K562 (cell line): ENCODE measurements around the gene CEP131. TPM values are rescaled to one million over a fixed set of nuclear protein-coding genes. Genes with fewer than 3 reads are reported as not detected.

ENCODE experiments used
- ATAC-seq: fragments of 200-7000 bp; cut with Tn5 transposase; 3 replicates; pipeline ENCODE4 v1.9.1; 2020; ENCODE audit warnings: moderate library complexity
- BruUV-seq: library from RNA; stranded (reverse); fragments of 400-500 nt; replicated peaks from 2 replicates; lab custom pipeline; 2021; lab: Mats Ljungman, UMichigan
- CTCF ChIA-PET: fragments of 300-600 bp; formaldehyde crosslinking; extraction: SDS; loops from one replicate; lab custom pipeline; 2021; ENCODE audit warnings: low intra/inter-chr PET ratio; lab: Yijun Ruan, JAX
- POLR2A ChIA-PET: fragments of 300-600, 350-650 bp; sonication (Branson Sonifier 250); formaldehyde crosslinking; extraction: SDS; loops from one replicate; lab custom pipeline; 2021; ENCODE audit warnings: antibody characterized with exemption, inconsistent platforms; lab: Yijun Ruan, JAX
- DNase-seq, 4 experiments: peaks; one replicate each; pipeline versions ENCODE4 v3.0.0 to v3.0.0-alpha.2; 2011 to 2018; ENCODE audit warnings: low spot score in 3 of 4, mixed read lengths in 3 of 4; ENCODE audit errors: extremely low read depth in 1 of 4
- FAIRE-seq: peaks from 2 replicates; lab custom pipeline; 2011; peaks lifted over from hg19 to GRCh38; lab: Jason Lieb, UNC
- H2AFZ ChIP-seq: 2 replicates; pipeline ENCODE4 v1.6.0; 2011; ENCODE audit warnings: low read depth, low read length, control low read depth, inconsistent platforms
- H3K27ac ChIP-seq: fragments of 200-600 bp; 3 replicates; pipeline ENCODE4 v1.8.0; 2011; ENCODE audit warnings: low read depth, mild to moderate bottlenecking, control low read depth, inconsistent platforms, low read length, moderate library complexity, mixed read lengths; ENCODE audit errors: extremely low read depth
- H3K27me3 ChIP-seq, 2 experiments: fragments of 300-600 bp in 1 of 2; 2 replicates in 1 of 2; 3 replicates in 1 of 2; pipeline versions ENCODE4 v1.6.0 to v1.8.0; 2011; ENCODE audit warnings: inconsistent platforms in 2 of 2, low read length in 2 of 2, mild to moderate bottlenecking in 1 of 2, mixed read lengths in 1 of 2, moderate library complexity in 1 of 2; ENCODE audit not compliant: control insufficient read depth in 2 of 2, insufficient read depth in 2 of 2
- H3K36me3 ChIP-seq: fragments of 300-600 bp; 3 replicates; pipeline ENCODE4 v1.8.0; 2011; ENCODE audit warnings: mild to moderate bottlenecking, low read length, inconsistent platforms; ENCODE audit not compliant: control insufficient read depth, insufficient read depth
- H3K4me1 ChIP-seq, 2 experiments: fragments of 200-600 bp in 1 of 2; replicated peaks in 1 of 2; 2 replicates in 1 of 2; 3 replicates in 1 of 2; pipeline versions ENCODE4 v1.5.1 to v1.8.0; 2011; ENCODE audit warnings: inconsistent platforms in 2 of 2, low read length in 2 of 2, mild to moderate bottlenecking in 1 of 2, mixed read lengths in 1 of 2, moderate library complexity in 1 of 2; ENCODE audit not compliant: control insufficient read depth in 2 of 2, insufficient read depth in 2 of 2
- H3K4me2 ChIP-seq: 2 replicates; pipeline ENCODE4 v1.6.1; 2011; ENCODE audit warnings: low read length, control low read depth, inconsistent platforms, mixed read lengths; ENCODE audit not compliant: insufficient read depth
- H3K4me3 ChIP-seq: fragments of 200-600 bp; sonication (generic), shearing (Covaris generic); 2 replicates; pipeline ENCODE4 v1.5.1; 2016; ENCODE audit warnings: control low read depth, inconsistent platforms
- H3K79me2 ChIP-seq: fragments of 200-600 bp; 3 replicates; pipeline ENCODE4 v1.8.0; 2011; ENCODE audit warnings: low read length, inconsistent platforms; ENCODE audit not compliant: control insufficient read depth, insufficient read depth
- H3K9ac ChIP-seq, 2 experiments: 2 replicates each; pipeline versions ENCODE4 v1.6.0 to v1.6.1; 2011; ENCODE audit warnings: low read depth in 2 of 2, low read length in 2 of 2, control low read depth in 1 of 2, inconsistent platforms in 1 of 2, mild to moderate bottlenecking in 1 of 2, mixed read lengths in 1 of 2; ENCODE audit not compliant: insufficient read depth in 1 of 2
- H3K9me1 ChIP-seq: one replicate; pipeline ENCODE4 v1.6.0; 2011; ENCODE audit warnings: inconsistent platforms, mild to moderate bottlenecking, low read length, moderate library complexity; ENCODE audit not compliant: control insufficient read depth, insufficient read depth
- H3K9me3 ChIP-seq: replicated peaks from 2 replicates; pipeline ENCODE4 v1.5.1; 2011; ENCODE audit warnings: low read depth, low read length, inconsistent platforms; ENCODE audit not compliant: control insufficient read depth, insufficient read depth
- H4K20me1 ChIP-seq: replicated peaks from 2 replicates; pipeline ENCODE4 v1.6.1; 2011; ENCODE audit warnings: low read length, inconsistent platforms, mixed read lengths; ENCODE audit not compliant: control insufficient read depth, insufficient read depth
- CXXC5 ChIP-seq: fragments of 250-450 bp; sonication (Bioruptor Pico); IDR thresholded peaks from 2 replicates; pipeline ENCODE4 v1.8.0; 2022; ENCODE audit warnings: inconsistent platforms, mild to moderate bottlenecking, moderate library complexity
- ESRRA ChIP-seq: fragments of 450-650 bp; IDR thresholded peaks from 2 replicates; pipeline ENCODE4 v1.6.1; 2014; ENCODE audit warnings: low read depth, mild to moderate bottlenecking, moderate library complexity, borderline replicate concordance
- ZNF347 ChIP-seq: fragments of 450-650 bp; formaldehyde crosslinking; IDR thresholded peaks from 2 replicates; pipeline ENCODE4 v1.4.0; 2020; ENCODE audit warnings: low read depth, mild to moderate bottlenecking, moderate library complexity
- ZNF695 ChIP-seq: fragments of 450-650 bp; formaldehyde crosslinking; IDR thresholded peaks from 2 replicates; pipeline ENCODE4 v1.4.0; 2020; ENCODE audit warnings: mild to moderate bottlenecking, moderate library complexity
- WGBS: fragments of 100-300 bp; shearing (Covaris generic); methylation state at CpG from one replicate; pipeline ENCODE4 v1.1.6; 2016; ENCODE audit warnings: low coverage, mixed read lengths; ENCODE audit not compliant: insufficient coverage; ENCODE audit errors: missing lambda C conversion rate; 5-methylcytosine and 5-hydroxymethylcytosine counted together
- in situ Hi-C: fragments of 300-500 bp; cut with MboI; formaldehyde crosslinking; loops from 4 replicates; pipeline ENCODE4 v1.15.0; 2018; ENCODE audit warnings: inconsistent platforms, mixed read lengths
- intact Hi-C: fragments of 100-400 bp; cut with micrococcal nuclease; formaldehyde crosslinking; loops from 2 replicates; pipeline ENCODE4 v1.14.2; 2022
- polyA plus RNA-seq, 8 experiments: library from polyadenylated mRNA; depleted of rRNA in 4 of 8; stranded (reverse) in 5 of 8; unstranded in 3 of 8; fragments of >200 nt; fragmentation: Nextera tagmentation in 2 of 8; fragmentation: Illumina TruSeq in 1 of 8; extraction: Ambion mirVana in 2 of 8; extraction: Trizol in 1 of 8; gene quantifications; 2 replicates each; pipeline versions ENCODE4 v1.2.1 to v1.2.3, GENCODE V29; 2011 to 2014; ENCODE audit warnings: inconsistent platforms in 1 of 8, missing spikeins in 1 of 8
- total RNA-seq, 7 experiments: library from RNA; depleted of rRNA in 6 of 7; stranded (reverse); fragments of >200 nt in 6 of 7; fragmentation: Illumina TruSeq in 2 of 7; extraction: Trizol in 2 of 7; gene quantifications; 2 replicates each; pipeline versions ENCODE4 v1.2.1 to v1.2.3, GENCODE V29; 2011 to 2021; ENCODE audit warnings: low replicate concordance in 1 of 7
- TF ChIP-seq, protein P1 (sequence below): fragments of 450-650 bp; IDR thresholded peaks from 2 replicates; pipeline ENCODE4 v1.6.1; 2016; ENCODE audit warnings: low read depth
- TF ChIP-seq, protein P2 (sequence below): fragments of 450-650 bp; formaldehyde crosslinking; IDR thresholded peaks from 2 replicates; pipeline ENCODE4 v1.4.0; 2020; ENCODE audit warnings: mild to moderate bottlenecking, moderate library complexity

Gene CEP131
- total and polyA plus RNA-seq, 9 of the 15 experiments (the other 6 are each of a cell fraction or from before 2014, with no cell fraction given) = 0.24 to 21.2 (median 2.3) TPM

DNA sequence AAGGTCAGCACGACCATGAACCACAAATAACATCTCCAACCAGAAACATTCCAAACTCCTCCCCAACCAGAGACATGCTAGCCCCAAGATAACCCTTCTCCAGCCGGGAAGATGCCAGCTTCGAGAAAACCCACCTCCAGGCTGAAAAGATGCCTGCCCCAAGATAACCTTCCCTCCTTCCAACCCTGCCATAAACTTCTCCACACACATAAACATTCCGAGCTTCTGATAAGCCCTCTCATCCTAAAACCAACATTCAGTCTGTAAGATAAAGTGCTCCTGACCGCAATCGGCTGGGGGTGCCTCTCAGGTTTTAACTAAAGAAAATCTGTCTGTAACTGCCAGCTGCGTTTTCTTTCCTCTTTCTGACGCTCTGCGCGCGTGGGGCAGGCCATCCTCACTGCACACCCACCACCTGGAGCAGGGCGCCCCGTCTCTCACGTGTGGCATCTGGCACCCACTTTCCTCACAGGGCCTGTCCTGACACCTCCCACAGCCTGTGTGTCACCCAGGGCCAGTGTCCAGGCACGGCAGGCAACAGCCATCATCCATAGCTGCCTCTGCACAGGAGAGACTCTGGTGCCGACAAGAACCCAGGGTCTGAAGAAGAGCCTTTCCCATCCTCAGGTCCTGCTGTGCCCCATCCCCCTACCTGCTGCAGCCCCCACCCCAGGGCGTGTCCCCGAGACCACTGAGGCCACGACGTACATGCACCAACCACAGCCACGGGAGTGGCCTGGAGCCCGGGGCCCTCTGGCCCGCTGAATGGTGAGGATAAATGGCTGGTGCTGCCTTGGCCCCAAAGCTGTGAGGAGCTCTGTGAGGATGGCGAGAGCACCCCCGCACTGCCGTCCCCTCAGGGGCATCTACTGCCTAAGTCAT, 12.4 kb upstream of the CEP131 start:
- H3K9me1 ChIP-seq = peaks cover 9% of the 10 kb centered on the region
- H3K4me3 ChIP-seq = no peak overlapping the region
- no TSS peak for BruUV-seq
- no peaks in the 10 kb centered on the region for H3K9me3 ChIP-seq
- H3K9ac ChIP-seq = peak overlapping the region in 1 of 2 experiments; percentile 76; a peak in 2 of 4 replicates
- FAIRE-seq = peak; percentile 96
- peaks cover 20% of the 10 kb centered on the region for H3K79me2 ChIP-seq
- no peak for ATAC-seq
- peaks cover 21% of the 10 kb centered on the region; the same call in 2 of the 3 replicates for H3K36me3 ChIP-seq
- no peak overlapping the region for H3K27ac ChIP-seq
- 18% methylated on average over 19 of the region's 26 CpGs for WGBS
- no peak overlapping the region for H2AFZ ChIP-seq
- POLR2A ChIA-PET = interaction anchor here (0.6 to 1.2 kb wide), 4 partner anchors 121 to 779 kb away, joined by 3 to 5 read pairs (median 3); no protein-coding TSS in a partner anchor
- in situ Hi-C loops = loop anchor here (25.0 kb wide), 1 partner anchor 98 kb away; no protein-coding TSS in a partner anchor
- H4K20me1 ChIP-seq = peaks cover 32% of the 10 kb centered on the region
- DNase-seq = peak in 2 of 4 experiments; percentile 32 to 67
- no peaks in the 10 kb centered on the region for H3K27me3 ChIP-seq
- CTCF ChIA-PET = no interaction called here
- no peak overlapping the region; the same call in 1 of the 2 replicates for H3K4me2 ChIP-seq
- intact Hi-C loops = loop anchor here (10.0 kb wide), 1 partner anchor 220 kb away; no protein-coding TSS in a partner anchor
- peaks cover 24 to 94% of the 10 kb centered on the region in 2 experiments for H3K4me1 ChIP-seq
- TF ChIP-seq ZNF347 (no peak), CXXC5 (CRISPR knock-in tag) (peak; percentile 23), ZNF695 (CRISPR knock-in tag) (no peak), ESRRA (peak; percentile 92; the same call in 1 of the 2 replicates)
- TF ChIP-seq, protein P1, sequence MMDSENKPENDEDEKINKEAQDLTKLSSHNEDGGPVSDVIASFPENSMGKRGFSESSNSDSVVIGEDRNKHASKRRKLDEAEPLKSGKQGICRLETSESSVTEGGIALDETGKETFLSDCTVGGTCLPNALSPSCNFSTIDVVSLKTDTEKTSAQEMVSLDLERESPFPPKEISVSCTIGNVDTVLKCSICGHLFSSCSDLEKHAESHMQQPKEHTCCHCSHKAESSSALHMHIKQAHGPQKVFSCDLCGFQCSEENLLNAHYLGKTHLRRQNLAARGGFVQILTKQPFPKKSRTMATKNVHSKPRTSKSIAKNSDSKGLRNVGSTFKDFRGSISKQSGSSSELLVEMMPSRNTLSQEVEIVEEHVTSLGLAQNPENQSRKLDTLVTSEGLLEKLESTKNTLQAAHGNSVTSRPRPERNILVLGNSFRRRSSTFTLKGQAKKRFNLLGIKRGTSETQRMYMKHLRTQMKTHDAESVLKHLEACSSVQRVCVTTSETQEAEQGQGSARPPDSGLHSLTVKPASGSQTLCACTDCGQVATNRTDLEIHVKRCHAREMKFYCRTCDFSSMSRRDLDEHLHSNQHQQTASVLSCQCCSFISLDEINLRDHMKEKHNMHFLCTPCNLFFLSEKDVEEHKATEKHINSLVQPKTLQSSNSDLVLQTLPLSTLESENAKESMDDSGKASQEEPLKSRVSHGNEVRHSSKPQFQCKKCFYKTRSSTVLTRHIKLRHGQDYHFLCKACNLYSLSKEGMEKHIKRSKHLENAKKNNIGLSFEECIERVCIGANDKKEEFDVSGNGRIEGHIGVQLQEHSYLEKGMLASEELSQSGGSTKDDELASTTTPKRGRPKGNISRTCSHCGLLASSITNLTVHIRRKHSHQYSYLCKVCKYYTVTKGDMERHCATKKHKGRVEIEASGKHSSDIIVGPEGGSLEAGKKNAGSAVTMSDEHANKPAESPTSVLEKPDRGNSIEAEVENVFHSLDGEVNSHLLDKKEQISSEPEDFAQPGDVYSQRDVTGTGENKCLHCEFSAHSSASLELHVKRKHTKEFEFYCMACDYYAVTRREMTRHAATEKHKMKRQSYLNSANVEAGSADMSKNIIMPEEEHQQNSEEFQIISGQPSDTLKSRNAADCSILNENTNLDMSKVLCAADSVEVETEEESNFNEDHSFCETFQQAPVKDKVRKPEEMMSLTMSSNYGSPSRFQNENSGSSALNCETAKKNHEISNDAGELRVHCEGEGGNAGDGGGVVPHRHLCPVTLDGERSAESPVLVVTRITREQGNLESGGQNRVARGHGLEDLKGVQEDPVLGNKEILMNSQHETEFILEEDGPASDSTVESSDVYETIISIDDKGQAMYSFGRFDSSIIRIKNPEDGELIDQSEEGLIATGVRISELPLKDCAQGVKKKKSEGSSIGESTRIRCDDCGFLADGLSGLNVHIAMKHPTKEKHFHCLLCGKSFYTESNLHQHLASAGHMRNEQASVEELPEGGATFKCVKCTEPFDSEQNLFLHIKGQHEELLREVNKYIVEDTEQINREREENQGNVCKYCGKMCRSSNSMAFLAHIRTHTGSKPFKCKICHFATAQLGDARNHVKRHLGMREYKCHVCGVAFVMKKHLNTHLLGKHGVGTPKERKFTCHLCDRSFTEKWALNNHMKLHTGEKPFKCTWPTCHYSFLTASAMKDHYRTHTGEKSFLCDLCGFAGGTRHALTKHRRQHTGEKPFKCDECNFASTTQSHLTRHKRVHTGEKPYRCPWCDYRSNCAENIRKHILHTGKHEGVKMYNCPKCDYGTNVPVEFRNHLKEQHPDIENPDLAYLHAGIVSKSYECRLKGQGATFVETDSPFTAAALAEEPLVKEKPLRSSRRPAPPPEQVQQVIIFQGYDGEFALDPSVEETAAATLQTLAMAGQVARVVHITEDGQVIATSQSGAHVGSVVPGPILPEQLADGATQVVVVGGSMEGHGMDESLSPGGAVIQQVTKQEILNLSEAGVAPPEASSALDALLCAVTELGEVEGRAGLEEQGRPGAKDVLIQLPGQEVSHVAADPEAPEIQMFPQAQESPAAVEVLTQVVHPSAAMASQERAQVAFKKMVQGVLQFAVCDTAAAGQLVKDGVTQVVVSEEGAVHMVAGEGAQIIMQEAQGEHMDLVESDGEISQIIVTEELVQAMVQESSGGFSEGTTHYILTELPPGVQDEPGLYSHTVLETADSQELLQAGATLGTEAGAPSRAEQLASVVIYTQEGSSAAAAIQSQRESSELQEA = no peak
- TF ChIP-seq, protein P2, sequence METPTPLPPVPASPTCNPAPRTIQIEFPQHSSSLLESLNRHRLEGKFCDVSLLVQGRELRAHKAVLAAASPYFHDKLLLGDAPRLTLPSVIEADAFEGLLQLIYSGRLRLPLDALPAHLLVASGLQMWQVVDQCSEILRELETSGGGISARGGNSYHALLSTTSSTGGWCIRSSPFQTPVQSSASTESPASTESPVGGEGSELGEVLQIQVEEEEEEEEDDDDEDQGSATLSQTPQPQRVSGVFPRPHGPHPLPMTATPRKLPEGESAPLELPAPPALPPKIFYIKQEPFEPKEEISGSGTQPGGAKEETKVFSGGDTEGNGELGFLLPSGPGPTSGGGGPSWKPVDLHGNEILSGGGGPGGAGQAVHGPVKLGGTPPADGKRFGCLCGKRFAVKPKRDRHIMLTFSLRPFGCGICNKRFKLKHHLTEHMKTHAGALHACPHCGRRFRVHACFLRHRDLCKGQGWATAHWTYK = no peak
